H54 (cell line): Measurements from ENCODE around the gene PGLYRP4.
A peak's percentile ranks its signal among the peaks of the same experiment; 100 is the strongest.

Experiments
- DNase-seq: peaks from one replicate; pipeline ENCODE4 v3.0.0; 2011; ENCODE audit warnings: low spot score, mixed read lengths; ENCODE audit not compliant: insufficient read length
- FAIRE-seq: peaks from 3 replicates; lab custom pipeline; 2011; peaks lifted over from hg19 to GRCh38; lab: Jason Lieb, UNC
- POLR2A ChIP-seq: IDR thresholded peaks from 2 replicates; pipeline ENCODE4 v1.6.1; 2011; ENCODE audit warnings: low read depth, mild to moderate bottlenecking, low read length

Gene PGLYRP4

GRCh38 chr1:153348511-153349362 is at the start of gene PGLYRP4:
Gene PGLYRP4 (minus strand): TSS chr1:153348841. CDS start chr1:153347932, 909 bp downstream.
- no peak for DNase-seq
- TF ChIP-seq POLR2A = no peak
- no peak for FAIRE-seq

GRCh38 chr1:153397924-153398651 is 49.4 kb upstream of the PGLYRP4 start:
- FAIRE-seq = no peak
- TF ChIP-seq POLR2A = no peak
- no peak for DNase-seq

GRCh38 chr1:153397051-153397923 is 48.6 kb upstream of the PGLYRP4 start:
- DNase-seq = no peak
- no peak for FAIRE-seq

GRCh38 chr1:153396461-153396860 is 47.8 kb upstream of the PGLYRP4 start:
- DNase-seq (no peak), FAIRE-seq (no peak)
- no peak for TF ChIP-seq POLR2A

More at GRCh38 chr1:153397051-153397923, 48.6 kb upstream of the PGLYRP4 start:
- no peak for TF ChIP-seq POLR2A

GRCh38 chr1:153395776-153396175 is 47.1 kb upstream of the PGLYRP4 start:
- no peak for DNase-seq
- no peak for TF ChIP-seq POLR2A
- FAIRE-seq = no peak

- no peak for TF ChIP-seq POLR2A
- DNase-seq = peak; percentile 39
- FAIRE-seq = no peak
These were observed 46.6 kb upstream of the PGLYRP4 start for GRCh38 chr1:153395136-153395685.

GRCh38 chr1:153394391-153394790 is 45.8 kb upstream of the PGLYRP4 start:
- FAIRE-seq (no peak), DNase-seq (no peak)
- TF ChIP-seq POLR2A = no peak

- TF ChIP-seq POLR2A = no peak
- FAIRE-seq = no peak
- DNase-seq = no peak
These were observed 45.3 kb upstream of the PGLYRP4 start for GRCh38 chr1:153393926-153394325.

GRCh38 chr1:153392822-153393221 is 44.2 kb upstream of the PGLYRP4 start:
- DNase-seq (no peak), FAIRE-seq (no peak)
- TF ChIP-seq POLR2A = no peak

GRCh38 chr1:153392258-153392657 is 43.6 kb upstream of the PGLYRP4 start:
- no peak for TF ChIP-seq POLR2A
- FAIRE-seq = no peak

GRCh38 chr1:153390938-153391710 is 42.5 kb upstream of the PGLYRP4 start, which contains the start of gene S100A8:
Gene S100A8 (minus strand): TSS chr1:153391073. CDS start chr1:153390535, 538 bp downstream.
- TF ChIP-seq POLR2A = no peak
- FAIRE-seq (no peak), DNase-seq (no peak)

More at GRCh38 chr1:153392258-153392657, 43.6 kb upstream of the PGLYRP4 start:
- DNase-seq = no peak

GRCh38 chr1:153389973-153390879 is 41.6 kb upstream of the PGLYRP4 start:
- no peak for TF ChIP-seq POLR2A

More at GRCh38 chr1:153389973-153390879, 41.6 kb upstream of the PGLYRP4 start:
- no peak for FAIRE-seq
- no peak for DNase-seq
